Stimulated activated CD4-positive, alpha-beta T cell treated with anti-CD3 and anti-CD28 coated beads, Interleukin-1b, Interleukin-23, amount 100 ng/mL, for 48 hours (primary cell): Measurements from ENCODE around the gene MOCS1.

Source experiments
- DNase-seq: peaks from one replicate; pipeline ENCODE4 v3.0.0-alpha.2; 2020

MOCS1 gene

GRCh38 chr6:39948199-39948791 lies 14.0 kb upstream of the MOCS1 start:
- DNase-seq = no peak

DNA sequence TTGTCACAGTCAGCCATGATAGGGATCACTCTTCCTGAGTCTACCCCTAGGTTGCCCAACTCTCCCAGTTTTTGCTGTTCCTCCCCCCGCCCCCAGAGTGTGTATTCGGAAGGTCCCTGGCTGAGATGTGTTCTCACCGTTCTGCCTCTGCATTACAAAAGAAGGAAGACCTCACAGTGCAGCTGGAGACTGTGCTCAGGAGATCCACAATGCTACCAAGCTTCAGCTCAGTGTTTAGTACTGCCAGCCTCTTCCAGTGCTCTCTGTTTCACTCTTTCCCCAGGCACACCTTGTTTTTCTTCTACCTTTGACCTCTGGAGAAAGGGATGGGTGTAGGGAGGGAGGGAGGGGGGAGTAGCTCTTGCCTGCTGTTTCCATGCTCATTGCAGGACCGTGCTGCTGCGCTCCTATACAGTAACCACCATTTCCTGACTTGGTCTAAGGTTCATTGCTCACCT lies 13.4 kb upstream of the MOCS1 start:
- DNase-seq = no peak

GRCh38 chr6:39945626-39946025 lies 11.4 kb upstream of the MOCS1 start:
- DNase-seq = no peak

DNA sequence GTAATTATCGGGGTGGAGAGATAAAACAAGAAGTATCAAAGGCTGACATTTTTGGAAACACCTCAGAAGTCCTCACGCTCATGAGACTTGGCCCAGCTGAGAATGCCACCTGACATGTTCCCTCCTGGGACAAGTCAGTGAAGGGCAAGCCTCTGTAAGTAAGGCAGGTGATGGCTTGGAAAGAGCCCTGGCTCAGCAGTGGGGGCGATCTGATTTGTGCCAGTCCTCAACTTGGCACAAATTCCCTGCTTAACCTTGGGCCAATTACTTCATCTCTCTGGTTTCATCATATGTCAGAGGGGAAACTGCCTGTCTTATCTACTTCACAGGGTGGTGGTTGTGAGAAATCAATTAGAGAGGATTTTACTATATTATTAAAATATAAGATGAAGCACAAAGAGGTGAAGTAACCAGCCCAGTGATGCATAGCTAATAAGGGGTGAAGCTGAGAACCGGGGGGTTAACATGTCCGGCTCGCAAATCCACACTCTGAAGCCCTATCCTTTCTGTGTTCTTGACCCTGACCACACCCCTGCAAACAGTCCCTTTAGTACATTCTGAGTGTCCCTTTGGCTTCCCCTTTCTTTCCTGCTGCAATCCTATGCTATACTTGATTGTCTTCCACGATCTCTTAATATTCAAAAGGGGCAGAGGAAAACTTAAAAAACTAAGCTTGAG lies 8.8 kb upstream of the MOCS1 start:
- no peak for DNase-seq

DNA sequence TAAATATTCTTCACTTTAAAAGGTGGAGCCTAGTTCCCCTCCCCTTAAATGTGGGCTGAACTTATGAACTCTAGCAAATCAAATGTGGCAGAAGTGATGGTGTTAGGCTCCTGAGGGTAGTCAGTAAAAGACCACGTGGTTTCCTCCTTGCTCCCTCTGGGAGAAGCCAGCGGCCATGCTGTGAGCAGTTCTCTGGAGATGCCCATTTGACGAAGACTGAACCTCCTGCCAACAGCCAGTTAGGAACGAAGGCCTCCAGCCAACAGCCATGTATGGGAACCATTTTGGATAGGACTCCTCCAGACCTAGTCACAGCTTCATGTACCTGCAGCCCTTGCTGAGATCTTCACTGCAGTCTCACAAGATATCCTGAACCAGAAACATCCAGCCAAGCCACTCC lies 7.6 kb upstream of the MOCS1 start:
- no peak for DNase-seq

DNA sequence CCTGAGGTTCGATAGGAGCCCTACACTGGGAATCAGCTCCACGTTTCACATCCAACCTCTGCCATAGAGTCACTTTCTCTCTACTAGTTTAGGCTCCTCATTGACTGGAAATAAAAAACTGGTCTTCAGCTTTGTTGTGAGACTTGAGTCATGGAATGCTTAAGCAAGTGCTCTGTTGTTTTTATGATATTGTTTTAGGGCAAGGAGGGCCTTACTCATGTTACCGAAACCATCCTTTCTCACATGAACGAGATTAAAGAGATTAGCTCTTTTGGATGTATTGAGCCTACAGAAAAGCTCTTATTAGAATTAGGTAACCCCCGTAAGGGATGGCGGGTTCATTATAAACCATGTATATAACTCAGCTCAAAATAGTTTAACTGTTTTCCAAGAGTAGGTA lies 6.9 kb upstream of the MOCS1 start:
- DNase-seq = no peak

DNA sequence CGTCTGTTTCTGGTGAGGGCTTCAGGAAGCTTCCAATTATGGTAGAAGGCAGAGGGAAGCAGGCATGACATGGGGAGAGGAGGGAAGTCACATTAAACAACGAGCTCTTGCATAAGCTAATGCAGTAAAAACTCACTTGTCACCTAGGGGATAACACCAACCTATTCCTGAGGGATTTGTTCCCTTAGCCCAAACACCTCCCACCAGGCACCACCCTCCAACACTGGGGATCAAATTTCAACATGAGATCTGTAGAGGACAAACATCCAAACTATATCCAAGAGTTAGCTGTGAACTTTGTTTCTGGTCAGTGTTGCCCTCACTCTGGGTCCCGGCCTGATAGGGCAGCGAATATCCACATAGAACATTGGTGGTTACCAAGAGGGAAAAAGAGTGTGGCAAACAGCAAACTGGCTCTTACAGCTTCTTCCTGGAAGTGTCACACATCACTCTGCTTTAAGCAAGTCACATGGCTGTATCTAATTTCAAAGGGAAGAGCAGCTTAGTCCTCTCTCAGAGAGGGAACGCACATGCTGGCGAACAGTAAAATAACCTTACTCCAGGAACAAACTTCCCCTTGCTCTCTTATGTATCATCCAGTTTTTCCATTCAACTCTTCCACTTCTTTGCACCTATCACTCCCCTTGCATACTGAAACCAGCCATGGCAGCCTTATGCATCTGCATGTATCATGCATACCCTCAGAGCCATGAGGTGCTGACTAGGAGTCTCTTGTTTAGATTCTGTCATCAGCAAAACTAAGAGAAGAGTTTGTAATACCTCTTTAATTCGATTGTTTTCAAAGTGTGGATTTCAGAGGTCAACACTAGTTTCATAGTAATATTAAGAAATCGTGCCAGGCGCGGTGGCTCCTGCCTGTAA lies 4.8 kb upstream of the MOCS1 start:
- DNase-seq = no peak

DNA sequence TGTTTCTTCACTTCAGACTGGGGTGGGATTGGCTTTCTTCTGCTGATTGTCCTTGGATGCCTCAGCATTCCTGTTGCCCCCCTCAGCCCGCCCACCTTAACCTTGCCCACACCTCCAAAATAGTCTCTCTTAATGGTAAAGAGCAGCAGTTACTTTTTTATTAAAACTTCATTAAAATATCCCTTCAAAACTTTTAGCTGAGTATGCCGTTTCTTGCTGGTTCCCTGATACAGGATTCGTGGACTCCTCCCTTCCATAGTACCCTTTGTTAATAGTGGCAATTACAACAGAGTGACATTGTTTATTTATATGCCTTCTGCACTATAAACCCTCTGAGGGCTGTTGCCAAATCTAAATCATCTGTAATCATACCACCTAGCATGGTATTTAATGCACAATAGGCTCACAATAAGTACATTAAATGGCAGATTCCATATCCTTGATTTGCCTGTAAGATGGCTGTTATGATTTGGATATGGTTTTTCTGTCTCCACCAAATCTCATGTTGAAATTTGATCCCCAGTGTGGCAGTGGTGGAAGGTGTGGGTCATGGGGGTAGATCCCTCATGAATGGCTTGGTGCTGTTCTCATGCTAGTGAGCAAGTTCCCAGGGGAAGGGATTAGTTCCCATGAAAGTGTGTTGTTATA lies 3.5 kb upstream of the MOCS1 start:
- no peak for DNase-seq

DNA sequence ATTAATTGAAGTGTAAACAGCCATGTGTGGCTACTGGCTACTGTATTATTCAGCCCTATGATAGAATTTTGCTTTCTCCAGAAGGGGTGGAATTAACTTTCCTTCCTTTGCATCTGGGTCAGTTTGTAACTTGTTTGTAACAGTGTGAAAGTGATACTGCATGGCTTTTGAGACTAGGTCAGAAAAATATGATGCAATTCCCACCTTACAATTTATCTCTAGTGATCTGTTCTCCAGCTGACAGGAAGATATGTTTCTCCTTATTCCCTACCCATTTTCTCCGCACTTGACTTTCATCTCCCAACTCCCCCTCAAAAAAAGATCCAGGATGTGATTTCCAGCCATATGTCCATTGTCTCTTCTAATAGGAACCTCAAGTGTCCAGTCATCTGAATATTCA lies 2.6 kb upstream of the MOCS1 start:
- DNase-seq = no peak

DNA sequence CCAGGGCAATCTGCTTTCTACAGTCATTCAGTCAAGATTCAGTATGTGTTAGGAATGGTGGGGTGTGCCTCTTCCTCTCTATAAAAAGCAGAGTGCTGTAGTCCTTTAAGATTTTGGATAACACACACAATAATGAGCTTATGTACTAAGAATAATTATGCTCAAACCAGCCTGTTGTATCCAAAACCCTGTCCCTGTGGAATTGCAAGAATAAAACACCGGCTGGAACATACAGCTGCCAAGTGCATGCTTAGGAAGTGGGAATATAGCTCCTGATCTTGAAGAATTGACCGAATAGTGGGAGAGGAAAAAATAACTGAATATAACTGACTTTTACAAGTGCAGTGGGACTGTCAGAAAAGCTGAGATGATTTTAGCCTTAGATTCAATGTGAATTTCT lies 979 bp upstream of the MOCS1 start:
- DNase-seq = no peak

- DNase-seq = no peak
Measured at GRCh38 chr6:39933669-39934130, 562 bp downstream of the MOCS1 start.

DNA sequence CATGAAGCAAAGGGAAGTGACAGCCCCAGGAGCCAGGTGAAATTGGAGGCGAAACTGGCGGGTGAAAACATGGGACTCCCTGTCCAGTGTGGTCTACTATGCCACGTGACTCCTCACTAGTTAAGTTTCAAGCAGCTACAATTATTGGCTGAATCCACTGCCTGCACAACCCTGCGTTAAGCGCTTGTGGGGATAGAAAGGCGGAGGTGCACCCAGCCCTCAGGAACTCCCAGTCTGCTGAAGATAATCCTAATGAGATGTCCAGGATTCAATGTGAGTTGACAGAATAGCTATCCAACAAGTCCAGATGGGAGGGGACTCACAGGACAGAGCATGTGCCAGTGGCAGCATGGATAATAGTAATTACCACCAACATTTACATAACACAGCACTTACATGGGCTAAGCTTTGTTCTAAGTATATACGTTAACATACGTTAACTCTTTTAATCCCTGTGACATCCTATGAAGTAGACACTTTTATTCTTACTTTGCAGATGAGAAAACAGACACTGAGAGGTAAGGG lies 1.8 kb downstream of the MOCS1 start:
- DNase-seq = no peak

DNA sequence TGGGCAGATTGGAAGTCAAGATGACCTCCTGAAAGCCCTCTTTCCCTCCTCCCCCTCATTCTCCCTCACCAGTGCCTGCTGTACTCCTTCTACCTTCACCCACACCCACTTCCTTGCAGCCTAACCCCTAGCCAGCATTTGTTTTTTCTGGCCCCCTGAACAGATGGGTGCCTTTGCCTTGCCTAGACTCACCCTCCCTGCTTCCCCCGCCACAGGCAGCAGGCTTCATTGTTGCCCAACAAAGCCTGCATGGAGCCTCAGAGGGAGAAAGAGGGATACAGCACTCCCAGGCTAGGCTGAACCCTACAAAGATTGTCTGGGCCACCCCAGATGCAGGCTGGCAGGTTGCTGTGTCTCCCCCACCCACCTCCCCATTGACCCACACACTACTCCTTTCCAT lies 2.7 kb downstream of the MOCS1 start:
- no peak for DNase-seq

- no peak for DNase-seq
Measured at GRCh38 chr6:39930540-39930939, 3.7 kb downstream of the MOCS1 start.

GRCh38 chr6:39929733-39930461 lies 4.4 kb downstream of the MOCS1 start:
- DNase-seq = no peak

DNA sequence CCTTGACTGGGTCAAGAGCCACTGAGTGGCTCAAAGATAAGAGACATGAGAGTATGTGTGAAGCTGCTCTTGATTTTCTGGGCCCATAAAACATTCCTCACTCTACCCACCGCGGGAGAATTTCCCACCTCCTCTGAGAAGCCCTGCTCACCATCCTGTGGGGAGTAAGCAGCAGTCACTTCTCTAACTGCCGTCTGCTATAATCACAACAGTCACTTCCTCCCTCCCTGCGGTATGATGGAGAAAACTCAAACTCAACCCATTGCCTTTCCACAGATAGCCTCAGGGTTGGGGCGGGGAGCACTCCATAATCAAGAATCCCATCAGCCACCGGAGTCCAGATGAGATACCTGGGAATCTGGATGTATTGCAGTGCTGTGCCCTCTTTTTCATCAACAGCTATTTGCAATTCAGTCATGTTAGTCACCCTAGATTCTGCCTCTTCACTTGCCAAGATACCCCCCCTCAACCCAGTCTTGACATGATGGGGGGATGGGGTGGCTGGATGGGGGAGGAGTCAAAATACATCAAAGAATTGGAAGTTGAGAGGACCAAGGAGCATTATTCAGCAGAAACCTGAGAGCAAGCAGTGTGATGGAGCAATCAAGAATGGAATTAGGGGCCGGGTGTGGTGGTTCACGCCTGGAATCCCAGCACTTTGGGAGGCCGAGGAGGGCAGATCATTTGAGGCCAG lies 5.1 kb downstream of the MOCS1 start:
- no peak for DNase-seq

GRCh38 chr6:39927159-39927558 lies 7.1 kb downstream of the MOCS1 start:
- DNase-seq = no peak

- no peak for DNase-seq
Measured at GRCh38 chr6:39926668-39927067, 7.6 kb downstream of the MOCS1 start.

DNA sequence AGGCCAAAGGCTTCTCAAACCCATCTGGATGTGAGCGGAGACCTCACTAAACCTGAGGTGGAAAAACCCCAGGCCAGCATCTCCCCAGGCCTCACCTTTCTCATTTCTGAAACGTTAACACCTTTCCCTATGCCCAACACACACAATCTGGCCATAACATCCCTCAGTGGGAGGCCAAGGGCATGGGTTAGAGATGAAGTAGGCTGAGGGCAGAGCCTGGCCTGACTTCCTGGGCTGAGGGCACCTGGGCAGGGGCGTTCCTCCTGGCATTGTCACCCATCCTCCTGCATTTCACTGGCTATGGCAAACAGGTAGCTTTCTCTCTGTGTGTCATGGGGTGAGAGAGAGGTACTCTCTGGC lies 8.4 kb downstream of the MOCS1 start:
- no peak for DNase-seq

- no peak for DNase-seq
Measured at GRCh38 chr6:39925191-39925930, 8.9 kb downstream of the MOCS1 start.

DNA sequence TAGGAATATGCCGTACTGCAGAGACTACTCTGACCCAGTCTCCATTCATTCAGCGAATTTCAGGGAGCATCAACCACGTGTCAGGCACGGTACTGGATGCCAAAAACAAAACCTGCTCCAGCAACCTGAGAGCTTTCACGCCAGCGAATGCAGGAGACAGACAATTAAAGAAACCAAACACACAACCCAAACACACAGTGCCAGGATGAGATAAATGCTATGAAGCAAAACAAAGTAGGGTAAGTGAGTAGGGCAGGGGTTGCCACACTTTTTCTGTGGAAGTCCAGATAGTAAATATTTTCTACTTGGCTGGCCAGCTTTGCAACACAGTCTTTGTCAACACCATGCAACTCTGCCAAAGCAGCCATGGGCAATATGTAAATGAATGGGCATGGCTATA lies 10.0 kb downstream of the MOCS1 start:
- no peak for DNase-seq
